CD4-positive, alpha-beta T cell treated with Interferon gamma for 1 hour (primary cell): ENCODE measurements around the gene CEP104.
A peak's percentile ranks its signal among the peaks of the same experiment; 100 is the strongest.

Experiments
- DNase-seq: peaks from one replicate; pipeline ENCODE4 v3.0.0-alpha.2; 2020

The CEP104 gene

DNA sequence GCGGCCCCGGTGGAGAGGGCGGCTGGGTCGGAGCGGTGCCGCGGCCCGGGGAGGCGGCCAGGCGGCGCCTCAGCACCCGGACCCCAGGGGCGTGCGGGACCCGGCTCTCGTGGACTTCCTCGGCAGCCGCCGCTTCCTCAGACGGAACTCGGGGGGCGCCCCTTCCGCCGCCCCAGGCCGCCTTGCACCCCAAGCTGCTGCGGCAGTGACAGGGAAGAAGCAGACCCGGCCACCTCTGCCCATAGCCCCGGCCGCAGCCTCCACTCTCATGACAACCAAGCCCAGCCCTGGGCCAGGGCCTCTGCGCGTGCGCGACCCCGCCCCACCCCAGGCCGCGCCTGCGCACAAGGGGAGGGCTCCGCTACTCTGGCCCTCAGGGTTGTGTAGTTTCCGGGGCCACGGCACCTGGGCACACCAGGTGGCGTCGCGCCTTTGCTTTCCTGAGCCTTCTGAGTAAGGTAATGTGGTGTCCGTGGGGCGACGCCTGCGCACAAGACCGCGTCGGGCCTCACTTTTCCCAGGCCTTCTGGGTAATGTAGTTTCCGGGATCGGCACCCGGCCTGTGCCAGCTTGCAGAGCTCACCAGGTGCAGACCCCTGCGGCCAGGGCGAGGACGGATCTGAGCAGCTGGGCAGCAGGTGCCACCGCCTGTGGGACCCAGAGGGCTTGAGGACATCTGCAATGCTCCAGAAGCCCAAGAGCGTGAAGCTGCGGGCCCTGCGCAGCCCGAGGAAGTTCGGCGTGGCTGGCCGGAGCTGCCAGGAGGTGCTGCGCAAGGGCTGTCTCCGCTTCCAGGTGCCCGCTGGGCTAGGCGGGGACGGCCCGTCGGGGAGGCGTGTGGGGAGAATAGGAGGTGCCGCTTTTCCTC lies at the start of gene CEP104, which contains the start of gene DFFB:
TSS of gene CEP104 (minus strand) at position 289 of the 868 bp plus-strand sequence. CDS start 4,804 bp downstream, outside the sequence.
TSS of gene DFFB (plus strand) at position 554 of the 868 bp plus-strand sequence. CDS start at position 682, 128 bp downstream.
- peak; percentile 99 for DNase-seq

DNA sequence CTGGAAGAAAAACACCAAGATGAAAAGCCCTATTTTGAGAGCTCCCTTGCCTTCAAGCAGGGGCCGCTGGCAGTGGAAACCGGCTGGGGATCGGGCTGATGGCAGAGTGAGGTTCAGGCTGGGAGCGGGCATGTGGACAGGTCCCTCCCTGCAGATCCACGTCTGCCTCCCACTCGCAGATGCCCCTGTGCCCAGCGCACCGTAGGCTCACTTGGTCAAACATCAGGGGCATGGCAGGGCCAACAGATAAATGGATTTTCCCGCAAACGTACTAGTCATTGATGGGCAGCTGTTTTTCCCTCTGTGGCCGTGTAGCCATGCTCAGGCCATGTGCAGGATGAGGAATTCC lies 49.6 kb upstream of the CEP104 start:
- DNase-seq, result no peak

DNA sequence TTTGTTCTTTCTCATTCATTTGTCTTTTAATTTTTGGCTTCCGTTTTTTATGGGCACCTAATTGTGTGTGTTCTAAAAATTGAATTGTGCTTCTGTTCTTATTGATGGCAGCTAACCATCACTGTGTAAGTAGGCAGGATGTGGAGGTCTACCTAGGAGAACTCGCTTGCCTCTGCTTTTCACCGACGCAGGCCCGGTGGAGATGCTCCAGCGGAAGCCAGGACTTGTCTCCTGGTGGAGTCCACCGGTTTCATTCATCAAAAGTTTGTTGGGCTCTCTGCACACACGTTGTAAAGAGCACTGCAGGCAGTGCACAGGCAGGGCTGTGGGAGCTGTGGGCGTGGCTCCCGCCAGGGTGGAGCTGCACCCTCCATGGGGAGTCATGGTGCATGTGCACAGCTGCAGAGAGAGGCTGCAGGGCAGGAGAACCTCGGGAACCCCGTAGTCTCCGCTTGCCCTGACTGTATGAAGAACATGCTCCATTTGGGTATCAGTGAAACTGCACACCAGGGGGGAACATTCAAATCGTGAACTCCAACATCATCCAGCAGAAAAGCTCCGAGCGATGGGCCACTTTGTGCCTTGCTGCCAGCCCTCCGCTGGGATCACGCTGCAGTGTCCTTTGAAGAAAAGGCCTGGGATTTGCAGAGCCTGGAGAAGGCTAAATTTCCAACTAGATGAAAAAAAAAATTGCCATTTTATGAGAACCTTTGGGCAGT lies 49.1 kb upstream of the CEP104 start:
- no peak for DNase-seq

DNA sequence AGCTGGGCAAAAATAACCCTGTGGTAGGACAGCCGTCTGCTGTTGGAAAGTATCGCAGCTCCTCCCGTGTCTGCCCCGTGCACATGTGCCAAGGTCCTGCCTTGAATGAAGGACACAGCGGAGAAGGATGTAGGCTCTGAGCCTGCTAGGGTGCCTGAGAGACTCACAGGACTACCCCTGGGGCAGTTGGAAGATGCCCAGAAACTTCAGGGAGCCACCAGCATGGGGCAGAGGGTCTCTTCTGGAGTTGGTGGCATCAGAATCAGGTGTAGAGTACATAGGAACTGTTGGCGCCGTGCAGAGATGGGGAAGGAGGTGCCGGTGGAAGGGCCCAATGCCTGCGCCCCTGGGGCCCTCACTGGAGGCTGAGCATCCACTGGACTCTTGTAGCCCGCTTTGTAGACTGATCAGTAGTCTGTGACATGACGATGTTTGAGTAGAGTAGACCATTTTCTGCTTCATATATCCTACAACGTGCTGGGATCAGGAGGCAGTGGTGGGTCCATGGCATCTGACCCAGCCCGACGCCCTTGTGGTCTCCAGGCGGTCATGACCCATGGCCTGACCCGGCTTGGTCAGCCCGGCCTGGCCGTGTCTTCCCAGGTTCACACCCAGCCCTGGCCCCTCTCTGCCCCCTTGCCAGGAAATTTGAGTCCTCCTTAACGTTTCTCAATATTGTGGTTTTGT lies 48.4 kb upstream of the CEP104 start:
- no peak for DNase-seq

DNA sequence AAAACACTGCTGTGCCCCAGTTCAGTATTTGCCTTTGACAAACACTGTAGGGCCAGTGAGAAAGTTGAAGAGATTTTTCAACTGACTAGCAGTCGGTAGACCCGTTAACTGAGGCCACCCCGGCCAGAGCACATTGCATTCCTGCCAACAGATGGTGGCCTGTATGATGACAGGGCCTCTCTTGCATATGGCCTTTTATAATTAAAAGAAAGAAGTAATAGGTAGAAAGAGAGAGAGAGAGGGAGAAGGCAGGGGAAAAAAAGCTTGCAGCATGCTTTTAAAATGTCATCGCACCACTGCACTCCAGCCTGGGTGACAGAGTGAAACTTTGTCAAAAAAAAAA lies 47.8 kb upstream of the CEP104 start:
- DNase-seq, result no peak

DNA sequence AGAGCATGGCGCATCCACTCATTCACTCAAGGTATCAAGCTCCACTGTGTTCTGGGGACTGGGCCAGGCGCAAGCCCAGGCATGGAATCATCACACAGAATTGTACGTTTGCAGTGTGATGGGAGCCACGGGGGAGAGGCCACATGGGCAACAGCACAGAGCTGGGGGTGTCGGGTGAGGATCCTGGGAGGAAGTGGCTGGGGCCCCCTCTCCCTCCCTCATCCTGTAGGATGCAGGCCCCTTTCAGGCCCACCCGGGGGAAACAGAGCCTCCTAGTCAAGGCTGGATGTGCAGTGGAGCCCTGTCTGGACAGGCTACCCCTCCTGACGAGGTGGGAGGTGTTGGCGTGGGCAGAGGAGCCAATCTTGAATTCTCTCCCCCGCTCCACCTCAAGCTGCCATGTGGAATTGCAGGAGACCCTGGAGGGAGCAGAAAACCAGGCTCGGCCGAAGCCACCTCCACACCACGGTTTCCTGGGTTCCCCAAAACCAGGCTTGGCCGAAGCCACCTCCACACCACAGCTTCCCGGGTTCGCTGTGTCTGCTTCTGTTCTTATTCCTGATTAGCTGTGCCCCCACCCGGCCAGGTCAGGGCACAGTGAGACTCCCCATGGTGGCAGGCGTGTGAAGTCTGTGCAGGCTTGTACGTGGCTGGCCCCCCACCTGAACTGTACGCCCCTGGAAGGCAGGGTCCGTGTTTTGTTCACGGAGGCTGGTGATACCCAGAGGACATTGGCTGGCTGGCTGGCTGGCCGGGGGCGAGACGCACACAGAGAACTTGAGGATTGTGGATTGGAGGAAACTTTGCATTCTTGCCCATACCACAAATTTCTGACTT lies 47.2 kb upstream of the CEP104 start:
- DNase-seq, result no peak

DNA sequence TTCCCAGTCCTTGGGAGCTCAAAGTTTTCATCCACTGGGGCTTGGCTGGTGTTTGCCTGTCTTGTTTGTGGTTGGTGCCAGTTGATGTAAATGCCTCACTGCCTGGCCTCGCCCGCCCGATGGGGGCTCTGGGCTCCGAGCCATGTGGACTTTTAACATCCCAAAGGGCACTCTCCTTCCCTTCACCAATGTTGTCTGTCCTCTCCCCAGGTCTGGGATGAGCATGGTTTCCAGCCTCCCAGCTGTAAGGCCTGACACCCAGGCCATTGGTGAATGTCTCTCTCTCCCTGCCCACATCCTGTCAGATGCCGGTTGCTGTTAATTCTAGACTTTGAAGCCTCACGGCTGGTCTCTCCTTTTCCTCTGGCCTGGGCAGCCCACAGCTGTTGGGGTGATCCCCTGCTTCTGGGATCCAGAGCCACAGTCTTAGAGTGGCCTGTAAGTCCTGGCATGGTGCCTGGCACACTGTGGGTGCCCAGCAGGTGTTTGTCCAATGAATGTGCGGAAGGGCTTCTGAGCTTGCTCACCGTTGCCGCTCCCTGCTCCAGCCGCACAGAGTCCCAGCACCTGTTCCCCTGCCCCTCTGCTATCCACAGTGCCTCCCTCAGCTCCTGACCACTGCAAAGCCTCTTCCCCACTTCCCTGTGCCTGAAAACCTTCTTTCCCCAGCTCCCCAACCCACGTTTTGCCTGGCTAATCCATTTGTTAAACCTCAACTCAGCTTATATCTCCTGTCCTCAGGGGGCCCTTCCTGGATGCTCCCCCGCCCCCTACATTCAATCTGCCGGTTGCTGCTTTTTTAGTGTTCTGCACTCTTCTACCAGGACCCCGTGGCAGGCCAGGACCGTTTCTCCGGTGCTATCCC lies 46.4 kb upstream of the CEP104 start:
- DNase-seq, result peak; percentile 14

DNA sequence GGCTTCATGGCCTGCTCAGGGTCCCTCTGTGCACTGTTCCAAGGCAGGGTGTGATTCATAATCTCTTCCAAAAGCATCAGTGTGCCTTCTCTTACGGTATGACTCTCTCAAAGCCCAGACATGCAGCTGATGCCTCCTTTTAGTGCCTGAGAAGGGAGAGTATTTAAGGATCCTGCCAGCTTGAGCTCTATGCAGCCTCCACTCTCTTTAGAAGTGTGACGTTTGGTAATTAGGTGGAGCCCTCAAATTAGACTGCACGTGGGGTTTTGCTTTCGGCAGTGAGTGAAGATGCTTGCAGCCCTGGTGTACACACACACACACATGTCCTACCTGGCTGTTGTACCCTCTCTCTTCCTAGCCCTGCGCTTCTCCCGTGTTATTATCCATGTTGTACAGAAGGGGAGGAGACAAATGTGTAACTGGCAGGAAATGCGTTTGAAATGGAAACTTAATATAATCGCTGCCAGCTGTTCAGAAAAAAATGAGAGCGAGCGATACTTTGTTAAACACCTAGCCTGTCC lies 45.6 kb upstream of the CEP104 start:
- DNase-seq, result no peak

DNA sequence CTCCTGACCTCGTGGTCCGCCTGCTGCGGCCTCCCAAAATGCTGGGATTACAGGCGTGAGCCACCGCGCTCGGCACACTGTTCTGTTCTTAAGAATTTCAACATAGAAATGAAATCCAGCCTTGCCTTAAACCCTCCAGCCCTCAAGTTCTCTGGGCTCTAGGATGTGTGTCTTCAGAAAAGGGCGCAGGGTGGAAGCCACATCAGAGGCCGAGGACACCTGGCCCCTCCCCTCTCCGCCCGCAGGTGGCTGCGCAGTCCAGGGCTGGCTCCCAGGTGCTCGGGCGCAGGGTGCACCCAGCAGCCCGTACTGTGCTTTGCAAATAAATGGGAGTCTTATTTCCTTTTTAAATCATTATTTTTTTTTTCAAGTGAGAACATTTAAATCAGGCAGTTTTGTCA lies 45.1 kb upstream of the CEP104 start:
- DNase-seq, result no peak

DNA sequence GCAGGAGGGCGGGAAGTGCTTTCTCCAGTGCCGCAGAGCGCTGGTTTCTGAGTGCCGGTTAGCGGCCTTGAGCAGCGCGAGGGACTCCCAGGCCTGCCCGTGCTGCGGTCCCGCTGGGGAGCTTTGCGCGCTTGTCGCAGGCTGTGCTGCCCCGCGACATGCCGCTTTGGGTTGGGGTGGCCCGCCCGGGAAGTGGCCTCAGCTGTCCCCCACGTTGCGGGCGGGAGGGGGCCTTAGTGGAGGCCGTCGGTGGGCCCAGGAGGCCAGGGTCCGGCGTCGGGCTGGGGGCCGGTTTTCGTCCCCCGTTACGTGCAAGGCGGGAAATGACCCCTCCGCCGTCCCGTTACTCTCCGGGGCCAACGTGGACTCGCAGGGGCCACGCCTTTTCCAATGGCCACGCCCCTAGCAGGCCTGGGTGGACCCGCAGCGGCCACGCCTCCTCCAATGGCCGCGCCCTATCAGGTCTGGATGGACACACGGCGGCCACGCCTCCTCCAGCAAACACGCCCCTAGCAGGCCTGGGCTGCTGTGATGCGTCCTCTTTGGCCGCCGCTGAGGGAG lies 44.0 kb upstream of the CEP104 start:
- peak; percentile 92 for DNase-seq

DNA sequence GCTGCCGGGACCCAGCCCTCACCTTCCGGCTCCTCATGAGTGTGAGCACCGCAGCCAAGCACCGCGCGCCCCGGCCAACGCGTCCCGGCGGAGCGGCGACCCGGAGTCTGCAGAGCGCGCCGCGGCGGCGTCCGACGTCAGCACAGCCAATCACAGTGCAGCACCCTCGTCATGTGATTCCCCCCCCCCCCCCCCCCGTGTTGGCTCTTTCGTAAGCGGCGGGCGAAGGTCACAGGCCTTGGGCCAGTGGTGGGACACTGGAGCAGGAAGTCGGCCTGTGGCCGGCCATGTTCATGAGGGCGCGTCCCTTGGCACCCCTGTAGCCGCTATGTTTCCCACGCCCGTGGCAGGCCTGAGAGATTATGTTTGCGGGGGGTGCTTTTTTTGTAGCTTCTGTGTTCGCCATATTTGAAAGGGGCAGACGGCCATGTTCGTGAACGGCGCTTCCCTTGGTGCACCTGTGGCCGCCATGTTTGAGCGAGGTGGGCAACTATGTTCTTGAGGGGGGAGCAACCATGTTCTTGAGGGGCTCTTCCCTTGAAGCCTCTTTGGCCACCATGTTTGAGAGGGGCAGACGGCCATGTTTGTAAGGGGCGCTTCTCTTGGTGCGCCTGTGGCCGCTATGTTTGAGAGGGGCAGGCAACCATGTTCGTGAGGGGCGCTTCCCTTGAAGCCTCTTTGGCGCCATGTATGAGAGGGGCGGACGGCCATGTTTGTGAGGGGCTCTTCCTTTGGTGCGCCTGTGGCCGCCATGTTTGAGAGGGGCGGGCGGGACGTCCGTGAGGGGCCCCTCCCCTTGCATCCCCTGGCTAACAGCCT lies 43.3 kb upstream of the CEP104 start, which contains the start of gene C1orf174:
TSS of gene C1orf174 (minus strand) at position 123 of the 819 bp plus-strand sequence. CDS start at position 37, 86 bp downstream.
- peak; percentile 98 for DNase-seq

DNA sequence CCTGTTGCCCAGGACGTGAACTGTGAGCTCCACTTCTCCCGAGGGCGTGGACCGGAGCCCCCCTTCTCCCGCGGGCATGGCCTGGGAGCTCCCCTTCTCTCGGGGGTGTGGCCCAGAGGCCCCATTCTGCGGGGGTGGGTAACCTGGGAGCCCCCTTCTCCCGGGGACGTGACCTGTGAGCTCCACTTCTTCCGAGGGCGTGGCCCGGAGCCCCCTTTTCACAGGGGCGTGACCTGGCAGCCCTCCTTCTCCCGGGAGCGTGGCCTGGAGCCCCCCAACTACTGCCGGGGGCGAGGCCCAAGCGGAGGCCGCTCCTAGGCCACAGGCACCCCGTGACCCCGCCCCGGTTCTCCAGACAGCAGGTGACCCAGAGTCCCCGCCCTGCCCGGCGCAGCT lies 42.7 kb upstream of the CEP104 start:
- no peak for DNase-seq

DNA sequence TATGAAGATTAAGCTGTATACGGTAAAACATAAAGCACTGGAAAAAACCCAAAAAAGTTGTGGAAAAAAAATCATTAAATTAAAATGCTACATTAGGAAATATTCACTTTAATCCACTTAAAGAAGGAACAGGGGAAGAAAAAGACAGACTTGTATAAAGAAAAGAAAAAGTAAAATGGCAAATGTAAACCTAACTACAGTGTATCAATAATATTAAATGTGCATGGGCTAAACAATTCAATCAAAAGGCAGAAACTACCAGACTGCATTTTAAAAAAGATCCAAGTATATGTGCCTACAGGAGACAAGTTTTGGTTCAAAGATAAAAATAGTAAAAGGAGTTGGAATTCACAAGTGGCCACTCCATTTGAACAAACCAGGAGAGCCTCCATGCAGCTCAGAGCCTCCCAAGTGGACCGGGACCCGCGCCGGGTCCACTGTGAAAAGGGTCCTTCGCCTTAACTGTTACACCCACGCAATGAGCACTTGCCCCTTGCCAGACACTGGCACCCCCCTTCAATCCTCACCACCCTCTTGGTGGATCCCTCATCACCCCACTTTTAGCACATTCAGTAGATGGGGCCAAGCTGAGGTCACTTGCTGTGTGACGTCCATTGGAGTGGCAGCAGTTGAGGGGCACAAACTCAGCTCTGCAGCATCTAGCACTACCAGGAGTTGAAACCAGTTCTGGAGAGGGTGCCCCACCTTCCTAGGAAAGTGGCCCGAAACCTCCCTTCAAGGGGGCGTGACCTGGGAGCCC lies 42.2 kb upstream of the CEP104 start:
- DNase-seq, result no peak

DNA sequence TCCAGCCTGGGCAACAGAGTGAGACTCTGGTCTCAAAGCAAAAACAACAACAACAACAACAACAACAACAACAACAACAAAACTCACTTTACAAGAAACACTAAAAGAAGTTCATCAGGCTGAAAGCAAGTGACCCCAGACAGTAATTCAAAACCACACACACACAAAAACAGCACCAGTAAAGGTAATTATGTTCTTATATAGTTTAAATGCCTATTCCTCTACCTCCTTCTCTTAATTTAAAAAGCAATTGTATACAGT lies 41.4 kb upstream of the CEP104 start:
- no peak for DNase-seq

DNA sequence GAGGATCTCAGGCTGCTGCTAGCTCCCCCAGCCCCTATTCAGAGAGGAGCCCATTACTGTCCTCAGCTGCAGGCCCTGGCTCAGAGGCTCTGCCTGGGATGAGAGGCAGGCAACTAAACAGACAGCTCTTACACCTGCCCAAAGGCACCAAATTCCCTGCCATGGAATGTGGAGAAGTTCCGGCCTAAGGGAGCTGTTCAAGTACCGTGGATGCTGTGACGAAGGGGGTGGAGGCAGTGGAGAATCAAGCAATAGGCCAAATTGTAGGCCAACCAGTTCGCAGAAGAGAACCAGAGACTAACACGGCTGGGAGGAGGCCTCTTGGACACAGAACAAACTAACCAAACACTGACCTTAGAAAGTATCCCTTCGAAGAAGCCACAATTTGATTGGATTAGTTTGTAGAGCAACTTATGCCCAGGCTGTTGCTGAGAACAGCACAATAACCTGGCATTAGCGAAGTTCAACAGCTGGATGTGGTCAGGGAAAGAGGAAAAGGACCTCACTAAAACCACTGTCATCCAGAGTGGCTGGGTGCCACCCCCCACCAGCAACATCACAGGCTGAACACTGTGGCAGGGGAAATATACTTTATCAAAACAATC lies 39.5 kb upstream of the CEP104 start:
- no peak for DNase-seq

DNA sequence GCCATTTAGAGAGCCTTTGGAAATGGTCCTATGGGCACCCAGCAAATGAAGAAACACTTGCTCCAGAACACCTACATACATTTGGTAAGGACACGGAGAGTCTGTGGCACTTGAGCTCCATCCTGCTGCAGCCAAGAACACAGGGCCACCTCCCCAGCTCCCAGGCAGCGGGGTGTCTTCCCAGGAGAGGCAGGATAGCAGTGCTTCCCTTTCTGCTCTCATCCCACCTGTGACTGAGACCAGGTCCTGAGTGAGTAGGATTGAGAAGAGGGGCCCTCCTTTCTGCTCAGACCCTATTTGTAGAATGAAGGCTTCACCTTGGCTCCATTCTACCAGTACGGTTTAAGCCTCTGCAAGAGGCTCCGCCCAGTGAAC lies 38.9 kb upstream of the CEP104 start:
- DNase-seq, result no peak

DNA sequence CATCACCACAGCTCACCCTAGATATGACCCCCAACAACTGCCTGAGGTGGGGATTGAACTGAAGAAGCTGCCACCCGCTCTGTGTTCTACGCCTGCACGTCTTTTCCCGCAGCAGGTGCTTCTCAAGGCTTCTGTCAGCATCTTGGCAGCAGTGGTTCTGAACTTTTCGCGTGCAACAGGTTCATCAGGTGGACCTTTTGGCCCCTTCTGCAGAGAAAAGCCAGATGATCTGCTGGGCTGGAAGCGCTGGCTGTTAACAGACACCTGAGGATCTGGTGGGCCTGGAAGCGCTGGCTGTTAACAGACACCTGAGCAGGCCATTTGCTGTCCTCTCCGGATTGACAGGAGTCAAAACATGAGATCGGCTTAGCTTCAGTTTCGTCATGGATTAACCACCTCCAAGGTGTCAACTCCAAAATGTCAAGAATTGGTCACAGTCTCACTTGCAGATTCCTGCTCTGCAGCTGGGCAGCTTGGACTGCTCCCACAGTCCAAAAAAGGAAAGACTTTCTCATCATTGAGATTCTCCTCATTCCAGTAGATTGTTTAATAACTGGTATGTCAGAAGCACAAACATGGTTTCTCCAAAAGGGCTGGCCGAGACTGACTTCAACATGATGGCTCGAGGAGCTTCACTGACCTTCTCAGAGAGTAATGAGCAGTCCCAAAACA lies 38.4 kb upstream of the CEP104 start:
- no peak for DNase-seq

DNA sequence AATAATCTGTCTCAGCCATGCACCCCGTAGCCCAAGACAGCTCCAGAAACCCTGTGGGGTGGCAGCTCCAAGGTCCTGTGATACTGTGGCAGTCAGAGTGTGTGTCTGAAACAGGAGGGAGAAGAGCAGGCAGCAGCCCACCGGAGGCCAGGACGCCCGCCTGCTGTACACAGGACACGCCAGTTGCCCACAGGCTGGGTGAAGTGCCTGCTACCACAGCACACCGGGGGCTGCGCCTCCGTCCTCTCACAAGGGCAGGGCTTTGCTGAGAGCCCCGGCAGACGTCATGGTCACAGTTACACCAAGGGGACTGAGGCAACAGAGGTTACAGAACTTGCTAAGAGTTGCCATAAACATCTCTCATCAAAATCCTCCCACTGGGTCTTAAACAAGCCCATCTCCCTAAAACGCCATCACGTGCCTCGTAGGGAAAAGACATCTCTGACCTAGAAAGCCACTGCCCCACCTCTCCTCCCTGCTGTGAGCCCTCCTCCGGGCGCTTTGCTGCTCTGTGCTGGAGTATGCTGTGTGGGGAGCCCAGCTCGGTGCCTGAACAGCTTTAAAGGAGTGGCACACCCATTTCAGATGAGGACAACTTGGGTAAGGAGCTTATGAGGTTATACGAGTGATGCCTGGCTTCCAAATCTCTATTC lies 37.7 kb upstream of the CEP104 start:
- DNase-seq, result no peak
